Heart left ventricle (tissue), 16 donors: Measurements from ENCODE around the gene PHOSPHO1. TPM values are rescaled to one million over a fixed set of nuclear protein-coding genes. Genes with fewer than 3 reads are reported as not detected.

Experiments used
- ATAC-seq, 4 donors: fragments of 200-7000 bp; cut with Tn5 transposase; one replicate each; pipeline ENCODE4 v1.9.1; 2020 to 2022; ENCODE audit warnings: moderate library complexity in 4 of 4, mild to moderate bottlenecking in 3 of 4, moderate number of reproducible peaks in 1 of 4
- DNase-seq, 5 donors: peaks; one replicate each; pipeline ENCODE4 v3.0.0-alpha.2; 2020
- H3K27ac ChIP-seq, 12 donors: fragments of 200-600 bp; sonication (generic) in 4 of 12; one replicate each; pipeline versions ENCODE4 v1.5.0 to v1.8.0; 2016 to 2022; ENCODE audit warnings: mild to moderate bottlenecking in 2 of 12
- H3K27me3 ChIP-seq, 9 donors: fragments of 200-600 bp; sonication (generic) in 2 of 9; one replicate each; pipeline versions ENCODE4 v1.5.1 to v1.8.0; 2016 to 2022; ENCODE audit warnings: mild to moderate bottlenecking in 3 of 9
- H3K36me3 ChIP-seq, 9 donors: fragments of 200-600 bp; sonication (generic) in 2 of 9; one replicate each; pipeline versions ENCODE4 v1.5.0 to v1.8.0; 2018 to 2022; ENCODE audit warnings: mild to moderate bottlenecking in 2 of 9
- H3K4me1 ChIP-seq, 12 donors: fragments of 200-600 bp; sonication (generic) in 4 of 12; one replicate each; pipeline versions ENCODE4 v1.5.0 to v1.8.0; 2016 to 2022; ENCODE audit warnings: mild to moderate bottlenecking in 3 of 12
- H3K4me3 ChIP-seq, 12 donors: fragments of 200-600 bp; sonication (generic) in 4 of 12; one replicate each; pipeline versions ENCODE4 v1.5.0 to v1.8.0; 2017 to 2022; ENCODE audit warnings: mild to moderate bottlenecking in 9 of 12, moderate library complexity in 4 of 12
- H3K9me3 ChIP-seq, 12 donors: fragments of 200-600 bp; sonication (generic) in 4 of 12; one replicate each; pipeline versions ENCODE4 v1.5.0 to v1.8.0; 2016 to 2022; ENCODE audit warnings: mild to moderate bottlenecking in 1 of 12
- POLR2A ChIP-seq, 2 donors: fragments of 450-650 bp; IDR thresholded peaks; one replicate each; pipeline ENCODE4 v1.6.1; 2017; ENCODE audit warnings: antibody characterized with exemption in 2 of 2, mild to moderate bottlenecking in 2 of 2, moderate library complexity in 2 of 2
- WGBS, 4 donors: extraction: QIAGEN DNeasy Blood & Tissue Kit in 2 of 4; methylation state at CpG; one replicate each; pipeline versions ENCODE4 v1.1.5 to v1.1.7; 2013 to 2018; 5-methylcytosine and 5-hydroxymethylcytosine counted together
- intact Hi-C, 10 donors: fragments of 100-400 bp; cut with DNase I; formaldehyde crosslinking; loops; one replicate each; pipeline versions ENCODE4 v1.11.1 to v1.14.2; 2022
- polyA plus RNA-seq, 2 donors: library from polyadenylated mRNA; stranded (reverse); fragments of 200-250 nt; gene quantifications; one replicate each; pipeline ENCODE4 v1.2.3, GENCODE V29; 2013
- total RNA-seq, 9 donors: library from RNA; depleted of rRNA in 2 of 9; stranded (reverse); fragments of >200 nt in 2 of 9; fragmentation: NEBNext Ultra II Directional in 3 of 9; extraction: Animal tissue kit (Norgen Biotek cat#: 25700) in 3 of 9; gene quantifications; one replicate each; pipeline versions ENCODE4 v1.1.0 to v1.2.4, GENCODE V29; 2016 to 2023
- TF ChIP-seq, protein P1 (sequence below), 12 donors: fragments of 200-600 bp; sonication (generic) in 4 of 12; IDR thresholded peaks; one replicate each; pipeline versions ENCODE4 v1.5.0 to v1.8.0; 2018 to 2022; ENCODE audit warnings: antibody characterized with exemption in 12 of 12, mild to moderate bottlenecking in 5 of 12
- donor health status: ischemic (EF 13 %, LVEDD 7.1; RV severe dilation, severe dysfunction).
- donor health status: healthy with polysubstance abuse.
- donor health status: DM: no; HTN: yes; CAD: no.
- donor health status: DM: no; HTN: no; CAD: no.
- donor health status: ischemic (EF 25% LVEDD 6.9; RV normal size, moderate dysfunction).
- donor health status: ischemic (EF 25% LVEDD 5.7; RV mildly dilated, moderate dysfunction).
- donor health status: healthy.
- donor health status: DM: yes; HTN: yes; CAD: no.
- donor health status: ischemic (EF 35%, LVEDD 5.7; RV mildly dilated, moderate dysfunction).
- donor health status: nonischemic (EF 11% LVEDD 7.7; RV severe dilation, severe dysfunction).
- donor health status: DM: yes; HTN: yes; CAD: no.
- donor health status: PGD.
- donor health status: ischemic (EF 29% LVEDD 5.4; RV normal size, mild dysfunction).
- donor health status: nonischemic (EF 23%, LVEDD 6.1; RV moderate dilation, normal function).

Gene PHOSPHO1
- total and polyA plus RNA-seq, 11 donors: 0.35 to 1.3 (median 0.66) TPM

DNA sequence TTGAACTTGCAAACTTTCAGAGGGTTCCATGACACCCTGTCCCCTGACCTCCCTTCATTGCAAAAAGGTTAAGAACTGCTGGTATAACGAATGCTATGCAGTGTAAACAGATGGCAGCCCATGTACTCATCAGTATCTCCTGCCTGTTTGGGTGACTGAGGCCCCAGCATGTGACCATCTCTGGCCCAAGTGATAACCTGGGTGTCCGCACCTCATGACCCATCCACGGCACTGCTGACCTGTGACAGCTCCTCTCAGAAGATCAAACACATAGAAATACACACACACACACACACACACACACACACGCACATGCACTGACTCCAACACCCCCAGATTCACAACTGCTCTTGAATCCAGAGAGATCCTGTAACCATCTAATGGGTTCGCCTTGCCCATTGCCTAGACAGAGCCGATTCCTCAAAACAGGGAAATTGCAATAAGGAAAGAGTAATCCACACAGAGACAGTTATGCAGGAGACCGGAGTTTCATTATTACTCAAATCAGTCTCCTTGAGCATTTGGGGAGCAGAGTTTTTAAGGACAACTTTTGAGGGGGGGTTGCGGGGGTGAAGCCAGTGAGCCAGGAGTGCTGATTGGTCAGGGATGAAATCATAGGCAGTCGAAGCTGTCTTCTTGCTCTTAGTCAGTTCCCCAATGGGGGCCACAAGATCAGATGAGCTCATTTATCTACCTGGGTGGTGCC, 11.3 kb upstream of the PHOSPHO1 start:
- H3K27me3 ChIP-seq: no peaks in the 10 kb centered on the region
- no peak overlapping the region for H3K4me3 ChIP-seq
- no peaks in the 10 kb centered on the region for H3K36me3 ChIP-seq
- no peaks in the 10 kb centered on the region for H3K9me3 ChIP-seq
- H3K27ac ChIP-seq: no peak overlapping the region
- DNase-seq (no peak), ATAC-seq (no peak)
- WGBS, 4 donors: 69 to 80% (median 78%) methylated on average over 9 of the region's 9 CpGs
- no peaks in the 10 kb centered on the region for H3K4me1 ChIP-seq
- intact Hi-C loops: no loop called here
- TF ChIP-seq POLR2A (IDR thresholded peaks at IDR 0.05): no peak
- TF ChIP-seq, protein P1, sequence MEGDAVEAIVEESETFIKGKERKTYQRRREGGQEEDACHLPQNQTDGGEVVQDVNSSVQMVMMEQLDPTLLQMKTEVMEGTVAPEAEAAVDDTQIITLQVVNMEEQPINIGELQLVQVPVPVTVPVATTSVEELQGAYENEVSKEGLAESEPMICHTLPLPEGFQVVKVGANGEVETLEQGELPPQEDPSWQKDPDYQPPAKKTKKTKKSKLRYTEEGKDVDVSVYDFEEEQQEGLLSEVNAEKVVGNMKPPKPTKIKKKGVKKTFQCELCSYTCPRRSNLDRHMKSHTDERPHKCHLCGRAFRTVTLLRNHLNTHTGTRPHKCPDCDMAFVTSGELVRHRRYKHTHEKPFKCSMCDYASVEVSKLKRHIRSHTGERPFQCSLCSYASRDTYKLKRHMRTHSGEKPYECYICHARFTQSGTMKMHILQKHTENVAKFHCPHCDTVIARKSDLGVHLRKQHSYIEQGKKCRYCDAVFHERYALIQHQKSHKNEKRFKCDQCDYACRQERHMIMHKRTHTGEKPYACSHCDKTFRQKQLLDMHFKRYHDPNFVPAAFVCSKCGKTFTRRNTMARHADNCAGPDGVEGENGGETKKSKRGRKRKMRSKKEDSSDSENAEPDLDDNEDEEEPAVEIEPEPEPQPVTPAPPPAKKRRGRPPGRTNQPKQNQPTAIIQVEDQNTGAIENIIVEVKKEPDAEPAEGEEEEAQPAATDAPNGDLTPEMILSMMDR (IDR thresholded peaks at IDR 0.05): no peak

DNA sequence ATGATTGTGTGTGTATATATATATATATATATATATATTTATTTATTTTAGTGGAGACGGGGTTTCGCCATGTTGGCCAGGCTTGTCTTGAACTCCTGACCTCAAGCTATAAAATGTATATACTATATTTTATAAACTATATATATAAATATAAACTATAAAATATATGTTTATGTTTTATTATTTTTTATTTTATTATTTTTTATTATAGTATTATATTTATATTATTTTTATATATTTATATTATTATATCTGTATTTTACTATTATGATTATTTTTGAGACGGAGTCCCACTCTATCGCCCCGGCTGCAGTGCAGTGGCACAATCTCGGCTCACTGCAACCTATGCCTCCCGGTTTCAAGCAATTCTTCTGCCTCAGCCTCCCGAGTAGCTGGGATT, 10.5 kb upstream of the PHOSPHO1 start:
- H3K27me3 ChIP-seq: no peaks in the 10 kb centered on the region
- DNase-seq: no peak
- no peaks in the 10 kb centered on the region for H3K4me1 ChIP-seq
- intact Hi-C loops: no loop called here
- TF ChIP-seq, protein P1 (IDR thresholded peaks at IDR 0.05): no peak
- no peak for TF ChIP-seq POLR2A (IDR thresholded peaks at IDR 0.05)
- H3K27ac ChIP-seq: no peak overlapping the region
- 87 to 94% (median 91%) methylated on average over 8 of the region's 8 CpGs for WGBS, 4 donors
- H3K9me3 ChIP-seq: no peaks in the 10 kb centered on the region
- H3K36me3 ChIP-seq: no peaks in the 10 kb centered on the region
- ATAC-seq: no peak
- H3K4me3 ChIP-seq: no peak overlapping the region

DNA sequence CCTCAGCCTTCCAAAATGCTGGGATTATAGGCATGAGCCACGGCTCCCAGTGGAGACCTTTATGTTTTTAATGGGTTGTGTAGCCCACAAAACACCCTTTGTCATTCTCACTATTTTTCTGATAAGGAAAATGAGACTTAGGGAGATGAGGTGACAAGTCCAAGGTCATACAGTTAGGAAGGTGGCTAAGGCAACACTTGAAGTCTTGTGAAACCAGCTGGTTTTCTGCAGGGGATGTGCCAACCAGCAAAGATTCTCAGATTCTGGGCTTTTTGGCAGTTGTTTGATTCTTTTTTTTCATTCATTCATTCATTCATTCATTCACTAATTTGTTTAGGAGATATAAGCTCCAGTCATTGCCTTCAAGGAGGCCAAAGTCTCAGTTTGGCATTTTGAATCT, 10.0 kb upstream of the PHOSPHO1 start:
- no peak overlapping the region for H3K27ac ChIP-seq
- no peaks in the 10 kb centered on the region for H3K36me3 ChIP-seq
- no peaks in the 10 kb centered on the region for H3K27me3 ChIP-seq
- H3K4me1 ChIP-seq: no peaks in the 10 kb centered on the region
- TF ChIP-seq, protein P1 (IDR thresholded peaks at IDR 0.05): no peak
- TF ChIP-seq POLR2A (IDR thresholded peaks at IDR 0.05): no peak
- H3K9me3 ChIP-seq: no peaks in the 10 kb centered on the region
- intact Hi-C loops: no loop called here
- 69 to 92% (median 86%) methylated on average over 1 of the region's 1 CpG for WGBS, 4 donors
- no peak overlapping the region for H3K4me3 ChIP-seq
- DNase-seq (no peak), ATAC-seq (no peak)

DNA sequence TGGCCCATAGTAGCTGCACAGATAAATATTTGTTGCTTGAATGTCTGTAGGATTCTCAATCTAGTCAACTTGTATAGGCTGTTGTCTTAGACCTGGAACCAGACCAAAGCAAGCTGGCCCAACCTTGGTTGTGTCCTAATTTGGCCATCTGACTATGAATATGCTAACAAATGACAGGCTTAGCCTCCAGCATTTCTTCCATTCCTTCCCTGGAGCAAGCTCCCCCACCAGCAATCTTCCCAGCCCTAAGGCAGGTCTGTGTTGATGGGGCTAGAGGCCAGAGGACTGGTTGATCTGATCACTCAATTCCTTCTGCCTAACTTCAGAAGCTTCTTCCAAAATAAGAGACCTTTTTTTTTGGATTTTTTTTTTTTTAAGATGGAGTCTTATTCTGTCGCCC, 9.4 kb upstream of the PHOSPHO1 start:
- TF ChIP-seq, protein P1 (IDR thresholded peaks at IDR 0.05): no peak
- no peak for TF ChIP-seq POLR2A (IDR thresholded peaks at IDR 0.05)
- Histone ChIP-seq H3K9me3 (no peaks in the 10 kb centered on the region), H3K27me3 (no peaks in the 10 kb centered on the region), H3K36me3 (no peaks in the 10 kb centered on the region), H3K4me1 (no peaks in the 10 kb centered on the region), H3K27ac (no peak overlapping the region), H3K4me3 (no peak overlapping the region)
- ATAC-seq (no peak), DNase-seq (no peak)
- WGBS, 4 donors: 88 to 100% (median 93%) methylated on average over 1 of the region's 1 CpG
- intact Hi-C loops: no loop called here
